Motor neuron (in vitro differentiated cells): ENCODE results near the gene KRTAP5-9. TPM values are rescaled to one million over a fixed set of nuclear protein-coding genes. Genes with fewer than 3 reads are reported as not detected.
"Not testable (repeated sequence)": the region's sequence is repeated elsewhere in the genome, so short reads cannot be mapped to it uniquely, and the experiment has no call there.

Experiments used
- ATAC-seq, 8 experiments: fragments of 200-7000 bp; cut with Tn5 transposase; replicated peaks in 6 of 8; 2 replicates each; pipeline ENCODE4 v1.8.0; 2021; ENCODE audit warnings: mild to moderate bottlenecking in 8 of 8, moderate library complexity in 8 of 8
- H3K27ac ChIP-seq, 2 donors: fragments of 250-450 bp; sonication (Bioruptor Pico); 2 replicates each; pipeline ENCODE4 v1.9.0; 2021; ENCODE audit warnings: antibody characterized with exemption in 2 of 2, mild to moderate bottlenecking in 2 of 2, moderate library complexity in 1 of 2
- H3K4me1 ChIP-seq, 2 donors: fragments of 250-450 bp; sonication (Bioruptor Pico); replicated peaks in 1 of 2; 2 replicates each; pipeline ENCODE4 v1.6.1; 2021; ENCODE audit warnings: antibody characterized with exemption in 2 of 2, mild to moderate bottlenecking in 2 of 2, moderate library complexity in 1 of 2
- H3K4me3 ChIP-seq, 5 donors: fragments of 250-450 bp; sonication (Bioruptor Pico); 2 replicates each; pipeline ENCODE4 v1.9.0; 2021; ENCODE audit warnings: antibody characterized with exemption in 5 of 5, mild to moderate bottlenecking in 5 of 5, moderate library complexity in 4 of 5
- WGBS, 10 experiments: fragments of 450-650 bp; shearing (Covaris generic); methylation state at CpG; one replicate each; pipeline ENCODE4 v1.0.0; 2022; 5-methylcytosine and 5-hydroxymethylcytosine counted together
- in situ Hi-C, 9 experiments: fragments of 400-800 bp; cut with MboI; loops; one replicate each; pipeline ENCODE4 v1.15.0; 2021; ENCODE audit warnings: low sequenced_read_pairs in 9 of 9, low pct_unique_long_range_greater_than_20kb in 2 of 9; ENCODE audit not compliant: unreplicated experiment in 9 of 9
- total RNA-seq, 8 experiments: library from RNA; unstranded; fragments of 300-600 nt; gene quantifications; 2 replicates each; pipeline versions ENCODE4 v1.2.3 to v1.2.4, GENCODE V29; 2022

The KRTAP5-9 gene
- total RNA-seq, 8 experiments from 2014 or later: 0.36 to 1.2 (median 0.39) TPM; not detected in 4

- no peak for ATAC-seq
- Histone ChIP-seq H3K4me1 (no peaks in the 10 kb centered on the region), H3K27ac (no peak overlapping the region), H3K4me3 (no peak overlapping the region)
- in situ Hi-C loops: no loop called here
- WGBS, 10 experiments: 50 to 91% (median 82%) methylated on average over 2 to 6 of the region's 10 CpGs; no CpG with 5 or more reads in 3 of the 10 experiments
Measured at GRCh38 chr11:71519546-71519945, 28.7 kb upstream of the KRTAP5-9 start.

DNA sequence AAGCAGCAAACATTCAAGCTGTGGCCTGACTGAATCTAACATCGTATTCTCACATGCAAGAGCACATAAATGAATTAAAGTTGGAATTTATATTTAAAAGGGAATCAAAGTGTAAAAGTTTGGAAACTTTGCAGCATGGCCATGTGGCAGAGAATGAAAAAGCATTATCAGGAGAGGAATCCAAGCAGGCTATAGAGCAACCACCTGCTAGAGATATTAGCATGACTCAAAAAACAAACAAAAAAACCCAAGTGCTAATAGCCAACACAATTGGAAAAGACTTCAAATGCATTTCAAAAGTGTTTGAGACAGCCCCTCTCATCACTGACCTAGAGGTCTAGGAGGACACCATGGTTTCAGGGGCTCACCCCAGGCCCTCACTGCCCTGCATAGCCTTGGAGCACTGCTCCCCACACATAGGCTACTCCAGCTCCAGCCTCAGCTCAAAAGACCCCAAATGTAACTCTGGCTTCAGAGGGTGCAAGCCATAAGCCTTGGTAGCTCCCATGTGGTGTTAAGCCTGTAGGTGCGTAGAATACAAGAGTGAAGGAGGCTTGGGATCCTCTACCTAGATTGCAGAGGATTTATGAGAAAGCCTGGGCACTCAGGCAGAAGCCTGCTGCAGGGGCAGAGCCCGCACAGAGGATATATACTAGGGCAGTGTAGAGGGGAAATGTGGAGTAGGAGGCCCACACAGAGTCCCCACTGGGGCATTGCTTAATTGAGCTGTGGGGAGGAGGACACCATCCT is 22.9 kb upstream of the KRTAP5-9 start:
- in situ Hi-C loops: no loop called here
- ATAC-seq: no peak
- H3K27ac ChIP-seq: no peak overlapping the region
- H3K4me3 ChIP-seq: no peak overlapping the region
- H3K4me1 ChIP-seq: no peaks in the 10 kb centered on the region
- WGBS, 10 experiments: 0 to 100% (median 57%) methylated on average over 1 to 3 of the region's 3 CpGs; no CpG with 5 or more reads in 1 of the 10 experiments

DNA sequence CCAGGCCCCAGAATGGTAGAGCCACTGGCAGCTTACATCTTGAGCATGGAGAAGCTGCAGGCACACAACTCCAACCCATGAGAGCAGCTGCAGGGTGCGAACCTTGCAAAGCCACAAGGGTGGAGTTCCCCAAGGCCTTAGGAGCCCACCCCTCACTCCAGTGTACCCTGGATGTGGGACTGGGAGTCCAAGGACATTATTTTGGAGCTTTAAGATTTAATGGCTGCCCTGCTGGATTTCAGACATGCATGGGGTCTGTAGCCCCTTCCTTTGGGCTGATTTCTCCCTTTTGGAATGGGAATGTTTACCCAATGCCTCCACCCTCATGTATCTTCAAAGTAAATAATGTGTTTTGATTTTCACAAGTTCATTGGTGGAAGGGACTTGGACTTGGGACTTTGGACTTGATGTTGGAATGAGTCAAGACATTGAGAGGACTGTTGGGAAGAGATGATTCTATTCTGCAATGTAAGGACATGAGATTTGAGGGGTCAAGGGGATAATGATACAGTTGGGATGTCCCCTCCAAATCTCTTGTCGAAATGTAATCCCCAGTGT is 22.2 kb upstream of the KRTAP5-9 start:
- 17 to 43% (median 25%) methylated on average over 1 of the region's 2 CpGs; no CpG with 5 or more reads in 5 of the 10 experiments for WGBS, 10 experiments
- no peak for ATAC-seq
- Histone ChIP-seq H3K4me1 (no peaks in the 10 kb centered on the region), H3K27ac (no peak overlapping the region), H3K4me3 (no peak overlapping the region)
- in situ Hi-C loops: no loop called here

- in situ Hi-C loops: not testable (repeated sequence)
Measured at GRCh38 chr11:71526796-71527575, 21.2 kb upstream of the KRTAP5-9 start, which contains the start of gene KRTAP5-7. Gene KRTAP5-7, plus strand, starts transcription at chr11:71527267. Its CDS starts 34 bp downstream, at chr11:71527301.

GRCh38 chr11:71527576-71528210 is 20.5 kb upstream of the KRTAP5-9 start:
- Histone ChIP-seq H3K27ac (no peak overlapping the region), H3K4me3 (no peak overlapping the region), H3K4me1 (no peaks in the 10 kb centered on the region)
- no peak for ATAC-seq
- in situ Hi-C loops: no loop called here
- 13 to 88% (median 60%) methylated on average over 1 to 5 of the region's 6 CpGs; no CpG with 5 or more reads in 4 of the 10 experiments for WGBS, 10 experiments

More at GRCh38 chr11:71526796-71527575, 21.2 kb upstream of the KRTAP5-9 start, which contains the start of gene KRTAP5-7:
- H3K4me3 ChIP-seq, H3K27ac ChIP-seq, ATAC-seq, H3K4me1 ChIP-seq: not testable (repeated sequence)
- 0 to 57% (median 41%) methylated on average over 2 to 7 of the region's 10 CpGs; no CpG with 5 or more reads in 2 of the 10 experiments for WGBS, 10 experiments

GRCh38 chr11:71530602-71531001 is 17.6 kb upstream of the KRTAP5-9 start:
- Histone ChIP-seq H3K4me3 (no peak overlapping the region), H3K4me1 (peaks cover 5 to 8% of the 10 kb centered on the region in 2 donors), H3K27ac (no peak overlapping the region)
- peak in 5 of 8 experiments; percentile 57 to 79 (median 64) for ATAC-seq
- in situ Hi-C loops: no loop called here
- 61 to 100% (median 88%) methylated on average over 1 to 11 of the region's 11 CpGs; no CpG with 5 or more reads in 2 of the 10 experiments for WGBS, 10 experiments

- WGBS, 10 experiments: 36 to 100% (median 73%) methylated on average over 1 to 10 of the region's 10 CpGs; no CpG with 5 or more reads in 1 of the 10 experiments
- ATAC-seq: no peak
- no peak overlapping the region for H3K4me3 ChIP-seq
- H3K4me1 ChIP-seq: peaks cover 5 to 13% of the 10 kb centered on the region in 2 donors
- in situ Hi-C loops: no loop called here
- no peak overlapping the region for H3K27ac ChIP-seq
Measured at GRCh38 chr11:71532036-71532610, 16.1 kb upstream of the KRTAP5-9 start.

- peak overlapping the region; percentile 63 to 70 for H3K27ac ChIP-seq
- ATAC-seq, H3K4me3 ChIP-seq, in situ Hi-C loops: not testable (repeated sequence)
- peaks cover 5 to 13% of the 10 kb centered on the region in 2 donors for H3K4me1 ChIP-seq
- 0 to 88% (median 58%) methylated on average over 1 to 6 of the region's 17 CpGs; no CpG with 5 or more reads in 1 of the 10 experiments for WGBS, 10 experiments
Measured at GRCh38 chr11:71534711-71535608, 13.3 kb upstream of the KRTAP5-9 start.

DNA sequence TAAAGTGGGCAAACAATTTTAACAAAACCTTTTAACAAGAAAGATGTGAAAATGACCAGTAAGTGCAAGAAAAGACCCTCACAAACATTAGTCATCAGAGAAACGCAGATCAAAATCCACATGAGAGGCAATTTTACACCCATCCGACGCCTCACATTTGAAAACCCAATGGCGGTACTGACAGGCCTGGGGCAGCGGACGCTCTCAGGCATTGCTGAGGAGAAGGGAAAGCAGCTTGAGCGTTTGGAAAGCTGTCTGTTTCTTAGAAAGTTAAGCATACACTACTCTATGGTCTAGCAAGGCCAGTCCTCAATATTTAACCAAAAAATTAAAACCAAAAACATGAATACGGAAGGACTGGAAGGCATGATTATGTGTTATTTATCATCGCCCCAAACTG is 12.4 kb upstream of the KRTAP5-9 start:
- ATAC-seq: no peak
- no peak overlapping the region for H3K4me3 ChIP-seq
- WGBS, 10 experiments: 40 to 100% (median 87%) methylated on average over 1 to 9 of the region's 9 CpGs
- peaks cover 5 to 13% of the 10 kb centered on the region in 2 donors for H3K4me1 ChIP-seq
- in situ Hi-C loops: no loop called here
- no peak overlapping the region for H3K27ac ChIP-seq

- 44 to 91% (median 81%) methylated on average over 1 to 7 of the region's 9 CpGs; no CpG with 5 or more reads in 1 of the 10 experiments for WGBS, 10 experiments
- Histone ChIP-seq H3K27ac (no peak overlapping the region), H3K4me1 (peaks cover 5 to 13% of the 10 kb centered on the region in 2 donors), H3K4me3 (no peak overlapping the region)
- in situ Hi-C loops: no loop called here
- no peak for ATAC-seq
Measured at GRCh38 chr11:71537537-71537936, 10.7 kb upstream of the KRTAP5-9 start.

DNA sequence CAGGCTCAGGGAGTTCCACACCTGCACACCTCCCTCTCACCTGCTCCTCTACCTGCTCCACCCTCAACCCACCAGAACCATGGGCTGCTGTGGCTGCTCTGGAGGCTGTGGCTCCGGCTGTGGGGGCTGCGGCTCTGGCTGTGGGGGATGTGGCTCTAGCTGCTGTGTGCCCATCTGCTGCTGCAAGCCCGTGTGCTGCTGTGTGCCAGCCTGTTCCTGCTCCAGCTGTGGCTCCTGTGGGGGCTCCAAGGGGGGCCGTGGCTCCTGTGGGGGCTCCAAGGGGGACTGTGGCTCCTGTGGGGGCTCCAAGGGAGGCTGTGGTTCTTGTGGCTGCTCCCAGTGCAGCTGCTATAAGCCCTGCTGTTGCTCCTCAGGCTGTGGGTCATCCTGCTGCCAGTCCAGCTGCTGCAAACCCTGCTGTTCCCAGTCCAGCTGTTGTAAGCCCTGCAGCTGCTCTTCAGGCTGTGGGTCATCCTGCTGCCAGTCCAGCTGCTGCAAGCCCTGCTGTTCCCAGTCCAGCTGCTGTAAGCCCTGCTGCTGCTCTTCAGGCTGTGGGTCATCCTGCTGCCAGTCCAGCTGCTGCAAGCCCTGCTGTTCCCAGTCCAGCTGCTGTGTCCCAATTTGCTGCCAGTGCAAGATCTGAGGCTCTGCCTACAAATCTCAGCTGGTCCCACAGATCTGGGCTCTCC is 10.1 kb upstream of the KRTAP5-9 start, which contains the start of gene KRTAP5-8:
KRTAP5-8 (plus strand) TSS at position 49 of the 689 bp plus-strand sequence; CDS start at position 80, 31 bp downstream.
- in situ Hi-C loops, H3K27ac ChIP-seq, H3K4me3 ChIP-seq, ATAC-seq: not testable (repeated sequence)
- peaks cover 5 to 13% of the 10 kb centered on the region in 2 donors for H3K4me1 ChIP-seq
- 20% methylated on average over 1 of the region's 4 CpGs; no CpG with 5 or more reads in 9 of the 10 experiments for WGBS, 10 experiments
